ENCODE measurements around the gene MYO3B. TPM values are rescaled to one million over a fixed set of nuclear protein-coding genes. Genes with fewer than 3 reads are reported as not detected.

Gene MYO3B
- total and polyA plus RNA-seq, 2 of the 8 experiments (the other 6 are each of a cell fraction or from before 2014, with no cell fraction given): 0.17 to 0.19 TPM

DNA sequence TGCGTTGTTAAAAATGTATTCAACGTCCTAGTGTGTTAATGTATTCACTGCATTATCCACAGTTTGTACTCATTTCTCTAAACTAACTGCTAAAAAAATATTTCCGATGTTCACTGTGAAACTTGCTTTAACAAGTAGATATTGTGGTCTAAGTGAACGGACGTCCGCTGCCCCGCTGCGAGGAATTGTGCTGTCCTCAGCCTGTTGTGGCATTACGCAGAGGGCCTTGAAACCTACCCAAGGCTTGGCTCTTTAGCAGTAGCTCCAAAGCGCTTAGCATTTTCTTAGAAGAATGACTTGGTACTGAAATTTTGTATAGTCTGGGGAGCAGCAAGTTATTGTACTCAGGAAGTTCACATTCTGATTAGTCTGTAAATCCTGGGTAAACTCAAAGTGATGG lies 400.7 kb downstream of the MYO3B start:
- Histone ChIP-seq H3K27ac (ENCODE audit: low read depth, low read length) (no peak overlapping the region), H3K4me3 (ENCODE audit: extremely low read depth in 1 of 4, insufficient read depth in 2 of 4, low read depth in 3 of 4, low read length in 4 of 4) (no peak overlapping the region), H3K18ac (ENCODE audit: extremely low read depth, low read length) (no peak overlapping the region), H3K9me3 (ENCODE audit: insufficient read depth in 2 of 2, low read depth in 1 of 2, low read length in 1 of 2) (no peaks in the 10 kb centered on the region), H3K79me2 (ENCODE audit: control insufficient read depth in 1 of 2, insufficient read depth in 2 of 2, low read length in 2 of 2) (no peaks in the 10 kb centered on the region), H3K4me2 (ENCODE audit: insufficient read depth in 1 of 2, low read depth in 2 of 2, low read length in 2 of 2) (no peak overlapping the region), H2BK20ac (ENCODE audit: low read length) (no peak overlapping the region), H3K4me1 (replicated peaks in 1 of 4; ENCODE audit: control insufficient read depth in 3 of 4, insufficient read depth in 4 of 4, low read length in 3 of 4) (peaks cover 0 to 8% (median 7%) of the 10 kb centered on the region in 4 experiments; a peak in 4 of 7 replicates), H3K23ac (ENCODE audit: insufficient read length) (no peak overlapping the region), H2BK5ac (ENCODE audit: low read depth, low read length) (no peak overlapping the region), H4K91ac (replicated peaks; ENCODE audit: insufficient read length, low read length) (no peak overlapping the region), H4K5ac (ENCODE audit: insufficient read length, low read depth, low read length) (no peak overlapping the region), H2BK15ac (ENCODE audit: low read length) (no peak overlapping the region), H3K56ac (replicated peaks; ENCODE audit: insufficient read length, low read depth, low read length) (no peak overlapping the region), H3K36me3 (ENCODE audit: control insufficient read depth in 2 of 4, insufficient read depth in 4 of 4, low read length in 3 of 4) (no peaks in the 10 kb centered on the region), H3K9ac (replicated peaks in 1 of 4; ENCODE audit: extremely low read depth in 1 of 4, low read depth in 3 of 4, low read length in 3 of 4) (no peak overlapping the region), H2BK120ac (replicated peaks; ENCODE audit: low read depth, low read length) (no peak overlapping the region), H2AFZ (ENCODE audit: low read length) (no peak overlapping the region), H4K20me1 (replicated peaks in 1 of 2; ENCODE audit: control insufficient read depth in 1 of 2, insufficient read depth in 2 of 2, low read length in 2 of 2) (no peaks in the 10 kb centered on the region), H3K23me2 (ENCODE audit: low read depth, low read length) (no peaks in the 10 kb centered on the region), H3K14ac (ENCODE audit: insufficient read length) (no peak overlapping the region), H3K27me3 (replicated peaks in 1 of 4; ENCODE audit: control insufficient read depth in 3 of 4, extremely low read depth in 1 of 4, insufficient read depth in 3 of 4, low read length in 3 of 4) (no peaks in the 10 kb centered on the region), H2AK5ac (ENCODE audit: low read depth, low read length) (no peak overlapping the region), H2BK12ac (ENCODE audit: low read depth, low read length) (no peak overlapping the region), H3K4ac (replicated peaks; ENCODE audit: insufficient read length, low read depth, low read length) (no peak overlapping the region), H3K79me1 (ENCODE audit: low read depth, low read length) (no peaks in the 10 kb centered on the region), H4K8ac (ENCODE audit: extremely low read depth, insufficient read depth, low read length) (no peak overlapping the region)
- ChIA-PET CTCF (ENCODE audit: partially characterized antibody) (no interaction called here), POLR2A (ENCODE audit: partially characterized antibody) (no interaction called here)
- FAIRE-seq (no peak), DNase-seq (ENCODE audit: low read depth in 1 of 2, low spot score in 2 of 2) (no peak)
- TF ChIP-seq CEBPB (IDR thresholded peaks at IDR 0.05; ENCODE audit: low read depth, low read length) (no peak), NANOG (IDR thresholded peaks at IDR 0.05; ENCODE audit: insufficient read depth, low read depth, low read length, poor library complexity, severe bottlenecking) (no peak), SP4 (IDR thresholded peaks at IDR 0.05; ENCODE audit: low read length) (no peak), CBX8 (IDR thresholded peaks at IDR 0.05; ENCODE audit: borderline replicate concordance, low read depth, low read length) (no peak), FOSL1 (IDR thresholded peaks at IDR 0.05; ENCODE audit: insufficient read depth, low read depth, low read length) (no peak), BRCA1 (IDR thresholded peaks at IDR 0.05; ENCODE audit: low read depth, low read length) (no peak), POLR2AphosphoS5 (IDR thresholded peaks at IDR 0.05; ENCODE audit: low read depth, low read length) (no peak), EZH2 (IDR thresholded peaks at IDR 0.05; ENCODE audit: low read depth, low read length, severe bottlenecking) (no peak), TEAD4 (IDR thresholded peaks at IDR 0.05; ENCODE audit: low read depth, low read length) (no peak), KDM1A (IDR thresholded peaks at IDR 0.05; ENCODE audit: borderline replicate concordance, low read length) (no peak)
- 89% methylated on average over 10 of the region's 10 CpGs; no CpG with 5 or more reads in 1 of the 2 experiments for WGBS, 2 experiments (ENCODE audit: extremely low coverage in 1 of 2, insufficient coverage in 1 of 2, insufficient read length in 1 of 2, insufficient replicate concordance in 2 of 2, low coverage in 1 of 2, low lambda C conversion rate in 2 of 2, missing lambda C conversion rate in 1 of 2)
